ENCODE data around the gene DSCAM. TPM values are rescaled to one million over a fixed set of nuclear protein-coding genes. Genes with fewer than 3 reads are reported as not detected.

The DSCAM gene
- total RNA-seq, 1 experiment from 2014 or later, result 0.13 TPM

- Mint-ChIP-seq H3K4me3 (no peak overlapping the region), H3K9me3 (peaks cover 18% of the 10 kb centered on the region), H3K27ac (no peak overlapping the region), H3K4me1 (no peaks in the 10 kb centered on the region), H3K27me3 (ENCODE audit: low read depth) (no peaks in the 10 kb centered on the region; the same call in 1 of the 2 replicates), H3K36me3 (no peaks in the 10 kb centered on the region)
- ATAC-seq (no peak), DNase-seq (ENCODE audit: low spot score) (no peak)
- POLR2A ChIA-PET, result no interaction called here
- CTCF ChIA-PET, result interaction anchor here (0.6 to 5.2 kb wide), 22 partner anchors 13 to 408 kb away, joined by 3 to 63 read pairs (median 3); partner anchors contain the start of gene PCP4
- TF ChIP-seq CTCF (IDR thresholded peaks at IDR 0.05) (peak; percentile 79), MAX (CRISPR knock-in tag; IDR thresholded peaks at IDR 0.05) (no peak)
These were observed 725.9 kb downstream of the DSCAM start for GRCh38 chr21:40120940-40121575.

- no peak overlapping the region for H3K27ac Mint-ChIP-seq
- no peak for TF ChIP-seq IRF2 (CRISPR knock-in tag; IDR thresholded peaks at IDR 0.05; ENCODE audit: borderline replicate concordance, low read depth)
- TF ChIP-seq SP1 (CRISPR knock-in tag; conservative IDR thresholded peaks at IDR 0.05), result no peak
- TF ChIP-seq PREB (CRISPR knock-in tag; IDR thresholded peaks at IDR 0.05; ENCODE audit: borderline replicate concordance), result no peak
- TF ChIP-seq ATF6 (CRISPR knock-in tag; IDR thresholded peaks at IDR 0.05), result no peak
- TF ChIP-seq ZNF425 (CRISPR knock-in tag; conservative IDR thresholded peaks at IDR 0.05), result no peak
- no peak for TF ChIP-seq ATF3 (CRISPR knock-in tag; conservative IDR thresholded peaks at IDR 0.05)
- TF ChIP-seq KAT7 (CRISPR knock-in tag; IDR thresholded peaks at IDR 0.05; ENCODE audit: borderline replicate concordance), result no peak
- TF ChIP-seq TEAD4 (CRISPR knock-in tag; IDR thresholded peaks at IDR 0.05), result no peak
- no peak for TF ChIP-seq PRRX2 (CRISPR knock-in tag; IDR thresholded peaks at IDR 0.05)
- peaks cover 5% of the 10 kb centered on the region; the same call in 1 of the 2 replicates for H3K36me3 Mint-ChIP-seq
- H3K27me3 Mint-ChIP-seq (ENCODE audit: low read depth), result no peaks in the 10 kb centered on the region
- H3K4me1 Mint-ChIP-seq, result no peaks in the 10 kb centered on the region
- CTCF ChIA-PET, result interaction anchor here (0.9 to 5.2 kb wide), 5 partner anchors 25 to 251 kb away, joined by 3 to 63 read pairs (median 12); partner anchors contain the start of gene PCP4
- DNase-seq (ENCODE audit: low spot score) (no peak), ATAC-seq (no peak)
- H3K4me3 Mint-ChIP-seq, result no peak overlapping the region
- POLR2A ChIA-PET, result no interaction called here
- H3K9me3 Mint-ChIP-seq, result peaks cover 19% of the 10 kb centered on the region
These were observed 728.4 kb downstream of the DSCAM start for GRCh38 chr21:40118527-40118926.

GRCh38 chr21:40117236-40117635, 729.7 kb downstream of the DSCAM start:
- no peak overlapping the region for H3K4me3 Mint-ChIP-seq
- no peaks in the 10 kb centered on the region for H3K27me3 Mint-ChIP-seq (ENCODE audit: low read depth)
- POLR2A ChIA-PET, result no interaction called here
- H3K36me3 Mint-ChIP-seq, result peaks cover 5% of the 10 kb centered on the region; the same call in 1 of the 2 replicates
- CTCF ChIA-PET, result interaction anchor here (0.7 to 5.2 kb wide), 2 partner anchors 84 to 250 kb away, joined by 3 to 63 read pairs; partner anchors contain the start of gene PCP4
- no peaks in the 10 kb centered on the region for H3K4me1 Mint-ChIP-seq
- DNase-seq (ENCODE audit: low spot score) (no peak), ATAC-seq (no peak)
- peaks cover 17% of the 10 kb centered on the region for H3K9me3 Mint-ChIP-seq
- H3K27ac Mint-ChIP-seq, result no peak overlapping the region; the same call in 1 of the 2 replicates
- TF ChIP-seq NR1H2 (CRISPR knock-in tag; IDR thresholded peaks at IDR 0.05), result no peak
- TF ChIP-seq E2F4 (CRISPR knock-in tag; IDR thresholded peaks at IDR 0.05; ENCODE audit: borderline replicate concordance, low read depth), result no peak
- TF ChIP-seq PREB (CRISPR knock-in tag; IDR thresholded peaks at IDR 0.05; ENCODE audit: borderline replicate concordance), result no peak
- TF ChIP-seq IRF1 (CRISPR knock-in tag; IDR thresholded peaks at IDR 0.05), result no peak
- no peak for TF ChIP-seq NFE2L1 (CRISPR knock-in tag; IDR thresholded peaks at IDR 0.05)
- TF ChIP-seq FOXK1 (CRISPR knock-in tag; IDR thresholded peaks at IDR 0.05), result no peak
- no peak for TF ChIP-seq MYBL2 (CRISPR knock-in tag; IDR thresholded peaks at IDR 0.05)
- no peak for TF ChIP-seq CREB1 (CRISPR knock-in tag; IDR thresholded peaks at IDR 0.05)
